Loucy (cell line): ENCODE data around the gene SLC29A3.
A peak's percentile ranks its signal among the peaks of the same experiment; 100 is the strongest.

Source experiments
- H2AFZ ChIP-seq: fragments of 200-600 bp; sonication (generic); 2 replicates; pipeline ENCODE4 v1.6.0; 2016; ENCODE audit warnings: antibody characterized with exemption, mild to moderate bottlenecking, low read length, moderate library complexity
- H3F3A ChIP-seq: fragments of 200-600 bp; 2 replicates; pipeline ENCODE4 v1.6.0; 2016; ENCODE audit warnings: antibody characterized with exemption, low read depth, mild to moderate bottlenecking
- H3K27me3 ChIP-seq: fragments of 200-600 bp; sonication (generic); 2 replicates; pipeline ENCODE4 v1.6.1; 2014; ENCODE audit warnings: low read length, mild to moderate bottlenecking; ENCODE audit not compliant: insufficient read depth, poor library complexity, severe bottlenecking
- H3K36me3 ChIP-seq: fragments of 200-600 bp; sonication (generic); 2 replicates; pipeline ENCODE4 v1.6.1; 2016; ENCODE audit warnings: low read length; ENCODE audit not compliant: insufficient read depth
- H3K4me1 ChIP-seq: fragments of 200-600 bp; sonication (generic); 2 replicates; pipeline ENCODE4 v1.5.1; 2014; ENCODE audit warnings: low read length, mild to moderate bottlenecking; ENCODE audit not compliant: insufficient read depth, poor library complexity, severe bottlenecking
- H3K4me2 ChIP-seq: fragments of 200-600 bp; sonication (generic); 2 replicates; pipeline ENCODE4 v1.6.0; 2014; ENCODE audit warnings: antibody characterized with exemption, low read length, low read depth, mild to moderate bottlenecking; ENCODE audit not compliant: poor library complexity, severe bottlenecking
- H3K4me3 ChIP-seq: fragments of 200-600 bp; sonication (generic); 2 replicates; pipeline ENCODE4 v1.5.1; 2014; ENCODE audit warnings: low read length, mild to moderate bottlenecking, mixed read lengths; ENCODE audit not compliant: poor library complexity, severe bottlenecking
- H3K79me2 ChIP-seq: fragments of 200-600 bp; sonication (generic); 2 replicates; pipeline ENCODE4 v1.6.1; 2014; ENCODE audit warnings: low read length; ENCODE audit not compliant: insufficient read depth
- H3K9ac ChIP-seq: fragments of 200-600 bp; sonication (generic); 2 replicates; pipeline ENCODE4 v1.6.0; 2014; ENCODE audit warnings: mild to moderate bottlenecking, low read depth, low read length, moderate library complexity; ENCODE audit not compliant: poor library complexity, severe bottlenecking
- H3K9me2 ChIP-seq: fragments of 200-600 bp; sonication (generic); replicated peaks from 2 replicates; pipeline ENCODE4 v1.6.1; 2016; ENCODE audit warnings: low read depth, low read length, mixed read lengths
- H3K9me3 ChIP-seq: fragments of 200-600 bp; sonication (generic); 2 replicates; pipeline ENCODE4 v1.6.1; 2014; ENCODE audit warnings: mild to moderate bottlenecking, antibody characterized with exemption, low read length, low read depth; ENCODE audit not compliant: insufficient read depth
- H4K20me1 ChIP-seq: fragments of 200-600 bp; sonication (generic); 2 replicates; pipeline ENCODE4 v1.6.0; 2014; ENCODE audit warnings: antibody characterized with exemption, low read length, mild to moderate bottlenecking; ENCODE audit not compliant: insufficient read depth, poor library complexity, severe bottlenecking
- EZH2phosphoT487 ChIP-seq: fragments of 200-600 bp; IDR thresholded peaks from 2 replicates; pipeline ENCODE4 v1.6.1; 2018; ENCODE audit warnings: antibody characterized with exemption, mild to moderate bottlenecking, moderate library complexity, borderline replicate concordance
- TF ChIP-seq, protein P1 (sequence below): fragments of 200-600 bp; sonication (generic); conservative IDR thresholded peaks from 2 replicates; pipeline ENCODE4 v1.5.1; 2014; ENCODE audit warnings: mild to moderate bottlenecking, antibody characterized with exemption, low read length

Gene SLC29A3

DNA sequence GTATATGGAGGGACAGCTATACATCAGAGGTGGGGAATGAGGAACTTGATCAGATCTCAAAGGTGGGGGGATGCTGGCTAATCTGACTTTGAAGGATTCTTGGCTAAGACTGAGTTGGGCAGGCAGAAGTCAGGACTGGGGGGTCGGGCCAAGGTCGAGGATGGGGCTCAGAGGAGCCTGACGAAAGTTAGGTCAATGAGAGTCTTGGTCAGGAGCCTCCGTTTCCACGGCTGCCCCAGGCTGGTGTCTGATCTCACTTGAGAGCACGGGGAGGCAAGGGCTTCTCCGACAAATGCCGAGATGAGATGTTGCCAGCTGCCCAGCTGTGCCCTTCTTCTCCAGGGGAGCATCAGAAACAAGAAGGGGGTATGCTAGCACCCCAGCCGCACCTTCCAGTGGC, 5.7 kb downstream of the SLC29A3 start:
- no peak overlapping the region for H3K4me3 ChIP-seq
- H3K27me3 ChIP-seq: no peaks in the 10 kb centered on the region
- H3K4me2 ChIP-seq: peak overlapping the region; percentile 61
- H3K9ac ChIP-seq: no peak overlapping the region
- no peaks in the 10 kb centered on the region for H4K20me1 ChIP-seq
- H3K79me2 ChIP-seq: peaks cover 22% of the 10 kb centered on the region
- no peak overlapping the region for H2AFZ ChIP-seq
- no peaks in the 10 kb centered on the region for H3K9me2 ChIP-seq
- 0 out of 2 replicates have a peak, but pooled peaks cover 3% of the 10 kb centered on the region for H3K36me3 ChIP-seq
- no peaks in the 10 kb centered on the region for H3F3A ChIP-seq
- H3K4me1 ChIP-seq: peaks cover 39% of the 10 kb centered on the region
- H3K9me3 ChIP-seq: no peaks in the 10 kb centered on the region
- no peak for TF ChIP-seq EZH2phosphoT487
- TF ChIP-seq, protein P1, sequence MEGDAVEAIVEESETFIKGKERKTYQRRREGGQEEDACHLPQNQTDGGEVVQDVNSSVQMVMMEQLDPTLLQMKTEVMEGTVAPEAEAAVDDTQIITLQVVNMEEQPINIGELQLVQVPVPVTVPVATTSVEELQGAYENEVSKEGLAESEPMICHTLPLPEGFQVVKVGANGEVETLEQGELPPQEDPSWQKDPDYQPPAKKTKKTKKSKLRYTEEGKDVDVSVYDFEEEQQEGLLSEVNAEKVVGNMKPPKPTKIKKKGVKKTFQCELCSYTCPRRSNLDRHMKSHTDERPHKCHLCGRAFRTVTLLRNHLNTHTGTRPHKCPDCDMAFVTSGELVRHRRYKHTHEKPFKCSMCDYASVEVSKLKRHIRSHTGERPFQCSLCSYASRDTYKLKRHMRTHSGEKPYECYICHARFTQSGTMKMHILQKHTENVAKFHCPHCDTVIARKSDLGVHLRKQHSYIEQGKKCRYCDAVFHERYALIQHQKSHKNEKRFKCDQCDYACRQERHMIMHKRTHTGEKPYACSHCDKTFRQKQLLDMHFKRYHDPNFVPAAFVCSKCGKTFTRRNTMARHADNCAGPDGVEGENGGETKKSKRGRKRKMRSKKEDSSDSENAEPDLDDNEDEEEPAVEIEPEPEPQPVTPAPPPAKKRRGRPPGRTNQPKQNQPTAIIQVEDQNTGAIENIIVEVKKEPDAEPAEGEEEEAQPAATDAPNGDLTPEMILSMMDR: no peak

DNA sequence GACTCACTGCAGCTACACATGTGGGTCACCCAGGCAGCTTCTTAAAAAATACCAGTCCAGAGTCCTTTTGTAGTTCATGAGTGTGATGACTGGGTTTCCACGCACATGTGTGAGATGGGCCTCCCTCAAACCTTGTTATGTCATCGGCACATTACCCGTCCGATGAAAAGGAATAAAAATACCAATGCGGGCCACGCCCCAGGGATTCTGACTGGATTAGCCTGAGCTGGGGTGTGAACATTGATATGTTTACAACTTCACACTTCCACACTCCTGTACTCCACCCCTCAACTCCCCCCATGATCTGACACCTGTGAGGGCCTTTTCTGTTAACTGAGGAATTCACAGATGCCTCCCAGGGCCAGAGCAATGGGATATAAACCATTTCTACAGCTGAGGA, 6.2 kb downstream of the SLC29A3 start:
- H3K36me3 ChIP-seq: 0 out of 2 replicates have a peak, but pooled peaks cover 3% of the 10 kb centered on the region
- no peak overlapping the region for H2AFZ ChIP-seq
- TF ChIP-seq, protein P1: no peak
- TF ChIP-seq EZH2phosphoT487: no peak
- no peak overlapping the region for H3K4me2 ChIP-seq
- no peaks in the 10 kb centered on the region for H4K20me1 ChIP-seq
- H3K4me1 ChIP-seq: peaks cover 34% of the 10 kb centered on the region
- H3F3A ChIP-seq: no peaks in the 10 kb centered on the region
- H3K9me3 ChIP-seq: no peaks in the 10 kb centered on the region
- H3K9me2 ChIP-seq: no peaks in the 10 kb centered on the region
- H3K9ac ChIP-seq: no peak overlapping the region
- H3K79me2 ChIP-seq: peaks cover 17% of the 10 kb centered on the region; the same call in 1 of the 2 replicates
- no peaks in the 10 kb centered on the region for H3K27me3 ChIP-seq
- no peak overlapping the region for H3K4me3 ChIP-seq

DNA sequence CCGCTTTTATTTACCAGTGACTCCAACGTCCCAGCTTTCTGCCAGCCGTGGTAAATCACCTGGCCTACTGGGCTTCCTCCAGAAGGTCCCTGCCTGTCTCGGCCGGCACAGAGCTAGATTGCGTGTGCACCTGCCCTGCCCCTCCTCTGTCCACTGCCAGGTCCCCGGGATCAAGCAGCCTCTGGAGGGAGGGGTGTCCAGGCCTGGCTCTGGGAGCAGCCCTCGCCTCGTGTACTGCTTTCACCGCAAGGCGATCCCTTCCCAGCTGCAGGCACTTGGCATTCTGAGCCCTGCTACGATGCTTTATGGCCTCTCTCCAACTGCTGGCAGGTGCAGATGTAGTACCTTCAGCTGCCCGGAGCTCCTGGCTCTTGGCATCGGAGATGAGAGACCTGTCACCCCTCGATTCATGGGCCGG, 7.4 kb downstream of the SLC29A3 start:
- H3K9ac ChIP-seq: no peak overlapping the region
- no peaks in the 10 kb centered on the region for H4K20me1 ChIP-seq
- H3K4me2 ChIP-seq: no peak overlapping the region
- H3K36me3 ChIP-seq: peaks cover 7% of the 10 kb centered on the region; the same call in 1 of the 2 replicates
- H2AFZ ChIP-seq: no peak overlapping the region
- no peaks in the 10 kb centered on the region for H3K27me3 ChIP-seq
- no peaks in the 10 kb centered on the region for H3F3A ChIP-seq
- no peaks in the 10 kb centered on the region for H3K9me2 ChIP-seq
- H3K4me3 ChIP-seq: no peak overlapping the region
- no peaks in the 10 kb centered on the region for H3K9me3 ChIP-seq
- 0 out of 2 replicates have a peak, but pooled peaks cover 5% of the 10 kb centered on the region for H3K79me2 ChIP-seq
- TF ChIP-seq, protein P1: no peak
- TF ChIP-seq EZH2phosphoT487: no peak
- H3K4me1 ChIP-seq: peaks cover 26% of the 10 kb centered on the region
